ENCODE results near the gene GLRX2.

The GLRX2 gene

DNA sequence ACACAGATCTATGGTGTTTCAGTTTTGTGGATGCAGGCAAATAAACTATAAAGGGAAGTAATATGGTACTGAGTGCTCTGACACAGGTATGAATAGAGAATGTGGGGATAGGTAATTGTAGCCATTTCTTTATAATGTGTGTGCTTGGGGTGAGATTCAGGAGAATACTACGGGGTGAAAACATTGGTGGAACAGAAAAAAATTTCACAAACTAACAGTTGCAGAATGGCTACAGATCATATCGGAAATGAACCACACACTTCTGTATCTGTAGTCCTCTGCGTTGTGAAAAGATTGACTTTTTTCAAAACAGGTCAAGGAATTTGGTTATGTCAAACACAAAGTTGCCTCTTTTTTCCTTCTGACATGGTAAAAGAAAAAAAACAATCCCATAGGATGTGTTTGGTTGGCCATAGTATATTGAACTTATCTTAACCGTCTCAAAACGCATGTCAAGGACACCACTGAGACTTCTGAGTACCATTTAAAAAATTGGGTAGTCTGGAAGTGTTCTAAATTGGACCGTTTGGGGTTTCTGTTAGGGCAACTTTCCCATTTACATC is 15.5 kb upstream of the GLRX2 start:
- TF ChIP-seq TCF12 (IDR thresholded peaks at IDR 0.05; ENCODE audit: low read depth), result no peak
- TF ChIP-seq ZBTB7A (IDR thresholded peaks at IDR 0.05; ENCODE audit: low read depth), result no peak
- no peak for TF ChIP-seq EP300 (IDR thresholded peaks at IDR 0.05; ENCODE audit: borderline replicate concordance)
- no peak for TF ChIP-seq FOXM1 (IDR thresholded peaks at IDR 0.05; ENCODE audit: borderline replicate concordance, low read depth)
- no peak for TF ChIP-seq RAD21 (IDR thresholded peaks at IDR 0.05; ENCODE audit: low read depth)
- TF ChIP-seq CEBPB (IDR thresholded peaks at IDR 0.05), result no peak
- TF ChIP-seq, protein P1, sequence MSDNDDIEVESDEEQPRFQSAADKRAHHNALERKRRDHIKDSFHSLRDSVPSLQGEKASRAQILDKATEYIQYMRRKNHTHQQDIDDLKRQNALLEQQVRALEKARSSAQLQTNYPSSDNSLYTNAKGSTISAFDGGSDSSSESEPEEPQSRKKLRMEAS (IDR thresholded peaks at IDR 0.05), result no peak
- TF ChIP-seq TEAD4 (IDR thresholded peaks at IDR 0.05), result no peak
- TF ChIP-seq, protein P2, sequence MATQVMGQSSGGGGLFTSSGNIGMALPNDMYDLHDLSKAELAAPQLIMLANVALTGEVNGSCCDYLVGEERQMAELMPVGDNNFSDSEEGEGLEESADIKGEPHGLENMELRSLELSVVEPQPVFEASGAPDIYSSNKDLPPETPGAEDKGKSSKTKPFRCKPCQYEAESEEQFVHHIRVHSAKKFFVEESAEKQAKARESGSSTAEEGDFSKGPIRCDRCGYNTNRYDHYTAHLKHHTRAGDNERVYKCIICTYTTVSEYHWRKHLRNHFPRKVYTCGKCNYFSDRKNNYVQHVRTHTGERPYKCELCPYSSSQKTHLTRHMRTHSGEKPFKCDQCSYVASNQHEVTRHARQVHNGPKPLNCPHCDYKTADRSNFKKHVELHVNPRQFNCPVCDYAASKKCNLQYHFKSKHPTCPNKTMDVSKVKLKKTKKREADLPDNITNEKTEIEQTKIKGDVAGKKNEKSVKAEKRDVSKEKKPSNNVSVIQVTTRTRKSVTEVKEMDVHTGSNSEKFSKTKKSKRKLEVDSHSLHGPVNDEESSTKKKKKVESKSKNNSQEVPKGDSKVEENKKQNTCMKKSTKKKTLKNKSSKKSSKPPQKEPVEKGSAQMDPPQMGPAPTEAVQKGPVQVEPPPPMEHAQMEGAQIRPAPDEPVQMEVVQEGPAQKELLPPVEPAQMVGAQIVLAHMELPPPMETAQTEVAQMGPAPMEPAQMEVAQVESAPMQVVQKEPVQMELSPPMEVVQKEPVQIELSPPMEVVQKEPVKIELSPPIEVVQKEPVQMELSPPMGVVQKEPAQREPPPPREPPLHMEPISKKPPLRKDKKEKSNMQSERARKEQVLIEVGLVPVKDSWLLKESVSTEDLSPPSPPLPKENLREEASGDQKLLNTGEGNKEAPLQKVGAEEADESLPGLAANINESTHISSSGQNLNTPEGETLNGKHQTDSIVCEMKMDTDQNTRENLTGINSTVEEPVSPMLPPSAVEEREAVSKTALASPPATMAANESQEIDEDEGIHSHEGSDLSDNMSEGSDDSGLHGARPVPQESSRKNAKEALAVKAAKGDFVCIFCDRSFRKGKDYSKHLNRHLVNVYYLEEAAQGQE (IDR thresholded peaks at IDR 0.05; ENCODE audit: low read depth), result no peak
- TF ChIP-seq, protein P3, sequence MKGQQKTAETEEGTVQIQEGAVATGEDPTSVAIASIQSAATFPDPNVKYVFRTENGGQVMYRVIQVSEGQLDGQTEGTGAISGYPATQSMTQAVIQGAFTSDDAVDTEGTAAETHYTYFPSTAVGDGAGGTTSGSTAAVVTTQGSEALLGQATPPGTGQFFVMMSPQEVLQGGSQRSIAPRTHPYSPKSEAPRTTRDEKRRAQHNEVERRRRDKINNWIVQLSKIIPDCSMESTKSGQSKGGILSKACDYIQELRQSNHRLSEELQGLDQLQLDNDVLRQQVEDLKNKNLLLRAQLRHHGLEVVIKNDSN (IDR thresholded peaks at IDR 0.05), result no peak
- no peak for TF ChIP-seq EGR1 (IDR thresholded peaks at IDR 0.05)
- TF ChIP-seq CREB1 (IDR thresholded peaks at IDR 0.05; ENCODE audit: low read depth), result no peak
- no peak for TF ChIP-seq TAF1 (IDR thresholded peaks at IDR 0.05; ENCODE audit: low read depth)
- TF ChIP-seq YY1 (IDR thresholded peaks at IDR 0.05; ENCODE audit: low read depth), result no peak
- TF ChIP-seq NFIC (IDR thresholded peaks at IDR 0.05), result no peak

DNA sequence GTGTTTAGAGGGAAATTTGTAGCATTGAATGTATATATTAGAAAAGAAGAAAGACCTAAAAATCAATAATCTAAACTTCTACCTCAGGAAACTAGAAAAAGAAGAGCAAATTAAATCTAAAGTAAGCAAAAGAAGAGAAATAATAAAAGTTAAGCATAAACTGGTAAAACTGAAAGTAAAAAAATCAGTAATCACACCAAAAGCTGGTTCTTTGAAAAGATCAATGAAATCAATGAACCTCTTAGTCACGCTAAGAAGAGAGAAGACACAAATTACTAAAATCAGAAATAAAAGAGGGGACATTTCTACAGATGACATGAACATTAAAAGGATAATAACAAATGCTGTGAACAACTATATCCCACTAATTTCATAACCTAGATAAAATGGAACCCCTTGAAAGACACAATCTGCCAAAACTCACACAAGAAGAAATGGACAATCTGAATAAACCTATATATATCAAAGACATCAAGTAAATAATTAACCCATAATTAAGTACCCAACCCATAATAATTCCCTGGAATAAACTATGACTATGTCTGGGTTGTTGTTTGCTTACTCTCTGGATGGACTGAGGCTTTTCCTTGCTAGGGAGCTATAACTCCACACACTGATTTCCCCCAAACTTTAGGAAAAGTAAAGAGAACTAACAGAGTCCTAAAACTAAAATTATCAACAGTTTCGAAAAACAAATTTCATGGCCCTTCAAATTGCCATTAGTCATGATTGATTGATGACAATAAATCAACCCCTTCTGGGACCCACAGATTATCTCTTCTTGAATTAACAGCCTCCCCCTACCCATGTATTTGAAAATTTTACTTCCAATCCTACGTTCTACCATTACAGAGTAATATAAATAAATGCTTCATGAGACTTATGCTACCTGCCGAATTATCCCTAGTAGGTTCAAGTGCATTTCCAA is 13.9 kb upstream of the GLRX2 start:
- TF ChIP-seq FOXM1 (IDR thresholded peaks at IDR 0.05; ENCODE audit: borderline replicate concordance, low read depth) (no peak), CEBPB (IDR thresholded peaks at IDR 0.05) (no peak), CREB1 (IDR thresholded peaks at IDR 0.05; ENCODE audit: low read depth) (no peak), YY1 (IDR thresholded peaks at IDR 0.05; ENCODE audit: low read depth) (no peak), RAD21 (IDR thresholded peaks at IDR 0.05; ENCODE audit: low read depth) (no peak), TEAD4 (IDR thresholded peaks at IDR 0.05) (no peak)
- TF ChIP-seq, protein P2 (IDR thresholded peaks at IDR 0.05; ENCODE audit: low read depth), result no peak
- TF ChIP-seq, protein P1 (IDR thresholded peaks at IDR 0.05), result no peak

DNA sequence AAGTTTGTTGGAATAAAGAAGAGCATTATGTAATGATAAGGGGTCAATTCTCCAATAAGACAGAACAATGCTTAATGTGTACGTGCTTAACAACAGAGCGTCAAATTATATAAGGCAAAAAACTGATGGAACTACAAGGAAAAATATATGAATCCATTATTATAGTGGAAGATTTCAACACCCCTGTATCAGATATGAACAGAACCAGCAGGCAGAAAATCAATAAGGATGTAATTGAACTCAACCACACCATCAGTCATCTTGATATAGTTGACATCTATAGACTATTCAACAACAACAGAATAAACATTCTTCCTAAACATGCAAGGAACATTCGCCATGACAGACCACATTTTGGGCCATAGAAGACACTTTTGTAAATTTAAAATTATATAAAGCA is 13.0 kb upstream of the GLRX2 start:
- TF ChIP-seq CEBPB (IDR thresholded peaks at IDR 0.05) (no peak), RAD21 (IDR thresholded peaks at IDR 0.05; ENCODE audit: low read depth) (no peak), TCF12 (IDR thresholded peaks at IDR 0.05; ENCODE audit: low read depth) (no peak), TAF1 (IDR thresholded peaks at IDR 0.05; ENCODE audit: low read depth) (no peak), CREB1 (IDR thresholded peaks at IDR 0.05; ENCODE audit: low read depth) (no peak), NFIC (IDR thresholded peaks at IDR 0.05) (no peak), FOXM1 (IDR thresholded peaks at IDR 0.05; ENCODE audit: borderline replicate concordance, low read depth) (no peak), ZBTB7A (IDR thresholded peaks at IDR 0.05; ENCODE audit: low read depth) (no peak), TEAD4 (IDR thresholded peaks at IDR 0.05) (no peak), EGR1 (IDR thresholded peaks at IDR 0.05) (no peak), YY1 (IDR thresholded peaks at IDR 0.05; ENCODE audit: low read depth) (no peak), EP300 (IDR thresholded peaks at IDR 0.05; ENCODE audit: borderline replicate concordance) (no peak)
- TF ChIP-seq, protein P1 (IDR thresholded peaks at IDR 0.05), result no peak
- TF ChIP-seq, protein P3 (IDR thresholded peaks at IDR 0.05), result no peak
- TF ChIP-seq, protein P2 (IDR thresholded peaks at IDR 0.05; ENCODE audit: low read depth), result no peak

Data from Ishikawa (cell line).